Right ventricle myocardium inferior (tissue), 1 donor: ENCODE data around the gene OSBPL2. TPM values are rescaled to one million over a fixed set of nuclear protein-coding genes. Genes with fewer than 3 reads are reported as not detected.

Source experiments
- ATAC-seq: fragments of 200-7000 bp; cut with Tn5 transposase; one replicate; pipeline ENCODE4 v1.9.1; 2020; ENCODE audit warnings: mild to moderate bottlenecking, moderate library complexity
- DNase-seq: peaks from one replicate; pipeline ENCODE4 v3.0.0; 2021; ENCODE audit errors: missing footprints
- intact Hi-C: fragments of 100-400 bp; cut with DNase I; formaldehyde crosslinking; loops from one replicate; pipeline ENCODE4 v1.11.0; 2022
- total RNA-seq: library from RNA; stranded (reverse); fragmentation: NEBNext Ultra II Directional; extraction: Animal tissue kit (Norgen Biotek cat#: 25700); gene quantifications from one replicate; pipeline ENCODE4 v1.2.1, GENCODE V29; 2021
- donor health status: DM: no; HTN: yes; CAD: no; lungs with severe emphysema.

OSBPL2 gene
- total RNA-seq, 1 donor from 2014 or later = 59.5 TPM

DNA sequence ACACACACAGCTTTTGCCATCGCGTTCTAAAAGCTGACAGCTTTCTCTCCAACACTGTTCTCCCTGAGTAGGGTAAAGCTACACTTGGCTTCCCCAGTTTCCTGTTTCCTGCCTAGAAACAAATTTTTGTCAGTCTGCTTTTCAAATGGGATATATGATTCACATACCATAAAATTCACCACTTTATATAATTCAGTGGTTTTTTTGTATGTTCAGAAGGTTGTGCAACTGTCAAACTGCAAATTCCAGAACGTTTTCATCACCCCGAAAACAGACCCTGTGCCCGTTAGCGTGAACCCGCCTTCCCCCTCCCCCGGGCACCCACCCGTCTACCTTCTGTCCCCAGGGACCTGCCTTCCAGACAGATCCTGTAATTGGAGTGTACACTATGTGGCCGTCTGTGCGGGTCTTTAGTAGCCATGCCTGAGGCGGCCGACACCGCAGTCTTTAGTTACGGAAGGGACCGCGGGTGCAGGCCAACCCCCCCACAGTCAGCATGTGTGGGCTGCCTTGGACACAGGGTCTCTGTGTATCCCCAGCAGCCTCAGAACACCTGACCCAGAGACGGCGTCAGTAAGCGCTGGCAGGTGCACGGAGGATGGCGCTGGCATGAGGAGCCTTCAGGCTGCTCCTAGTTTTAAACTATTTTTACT is 34.8 kb upstream of the OSBPL2 start:
- ATAC-seq = no peak
- intact Hi-C loops = no loop called here
- DNase-seq = peak; percentile 41

DNA sequence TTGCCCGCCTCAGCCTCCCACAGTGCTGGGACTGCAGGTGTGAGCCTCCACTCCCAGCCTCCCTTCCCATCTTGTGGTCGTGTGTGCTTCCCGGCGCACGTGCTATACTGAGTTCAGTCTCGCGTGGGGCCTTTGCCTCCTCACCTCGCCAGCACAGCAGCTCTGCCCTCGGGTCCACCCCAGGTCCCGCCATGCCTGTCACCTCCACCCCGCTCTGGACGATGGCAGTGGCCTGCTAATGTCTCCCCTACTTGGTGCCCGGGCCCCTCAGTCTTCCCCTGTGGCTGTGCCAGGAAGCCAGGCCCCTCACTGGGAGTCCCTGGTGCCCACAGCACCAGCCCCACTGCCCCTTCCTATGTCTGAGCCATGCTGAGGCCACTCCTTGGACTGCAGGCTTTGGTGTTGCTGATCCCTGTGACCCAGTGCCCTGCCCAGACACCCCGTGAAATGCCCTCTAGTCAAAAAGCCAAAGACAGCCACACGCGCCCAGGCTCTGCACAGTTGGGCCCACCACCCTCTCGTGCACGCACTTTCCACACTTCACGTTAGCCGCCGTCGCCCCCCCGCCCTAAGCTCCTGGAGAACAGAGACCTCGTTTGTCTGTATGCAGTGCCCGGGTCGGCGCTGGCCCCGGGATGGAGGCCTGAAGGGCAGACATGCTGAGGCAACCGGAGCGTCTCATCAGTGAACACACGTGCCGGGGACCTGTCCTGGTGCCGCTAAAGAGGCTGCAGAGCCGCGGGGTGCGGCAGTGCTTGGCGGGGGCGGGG is 32.5 kb upstream of the OSBPL2 start:
- intact Hi-C loops = no loop called here
- DNase-seq = peak; percentile 60
- ATAC-seq = no peak

DNA sequence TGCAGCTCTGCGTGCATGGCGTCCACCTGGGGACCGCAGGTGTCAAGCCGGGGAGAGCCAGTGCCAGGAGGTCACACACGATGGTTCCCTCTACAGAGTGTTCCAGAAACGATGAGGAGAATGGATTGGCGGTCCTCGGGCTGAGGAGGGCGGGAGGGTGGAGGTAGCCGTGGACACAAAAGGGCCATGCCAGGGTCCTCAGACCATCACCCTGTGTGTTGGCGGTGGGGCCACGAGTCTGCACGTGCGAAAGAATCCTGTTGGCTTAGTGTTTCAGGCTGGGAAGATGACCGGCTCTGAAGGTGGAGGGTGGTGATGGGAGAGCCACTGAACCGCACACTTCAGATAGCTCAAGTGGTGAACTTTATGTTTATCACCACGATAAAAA is 31.9 kb upstream of the OSBPL2 start:
- DNase-seq = peak; percentile 25
- no peak for ATAC-seq
- intact Hi-C loops = no loop called here

DNA sequence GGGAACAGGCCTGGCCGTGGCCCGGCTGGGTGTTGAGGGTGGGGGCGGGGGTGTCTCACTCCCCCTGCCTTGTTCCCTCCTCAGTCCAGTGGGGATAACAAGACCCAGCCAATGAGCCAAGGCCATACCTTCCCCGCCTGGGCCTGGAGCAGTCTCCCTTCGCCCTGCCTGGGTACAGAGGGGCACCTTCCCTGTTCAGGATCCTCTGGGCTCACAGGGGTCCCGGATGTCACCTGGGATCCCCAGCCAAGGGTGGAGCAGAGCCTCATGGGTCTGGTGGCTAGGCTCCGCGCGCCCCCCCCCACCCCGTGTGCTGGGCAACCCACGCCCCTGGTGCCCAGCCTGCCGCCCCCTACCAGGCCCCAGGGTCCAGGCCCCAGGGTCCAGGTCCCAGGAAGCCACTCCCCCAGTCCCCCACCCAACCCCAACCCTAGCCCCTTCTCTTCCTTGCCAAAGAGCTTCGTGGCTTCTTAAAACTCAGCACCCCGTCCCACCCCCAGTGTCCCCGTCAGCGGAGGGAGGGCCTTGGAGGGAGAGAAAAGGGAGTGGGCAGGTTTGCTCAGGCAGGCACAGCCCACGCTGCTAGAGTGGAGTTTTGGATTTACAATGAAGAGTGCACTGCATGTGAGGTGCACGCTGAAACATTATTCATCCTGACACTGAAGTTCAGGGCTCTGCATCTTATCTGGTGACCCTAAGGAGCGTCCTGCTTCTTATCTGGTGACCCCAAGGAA is 30.1 kb upstream of the OSBPL2 start:
- DNase-seq (peak; percentile 17), ATAC-seq (no peak)
- intact Hi-C loops = no loop called here

DNA sequence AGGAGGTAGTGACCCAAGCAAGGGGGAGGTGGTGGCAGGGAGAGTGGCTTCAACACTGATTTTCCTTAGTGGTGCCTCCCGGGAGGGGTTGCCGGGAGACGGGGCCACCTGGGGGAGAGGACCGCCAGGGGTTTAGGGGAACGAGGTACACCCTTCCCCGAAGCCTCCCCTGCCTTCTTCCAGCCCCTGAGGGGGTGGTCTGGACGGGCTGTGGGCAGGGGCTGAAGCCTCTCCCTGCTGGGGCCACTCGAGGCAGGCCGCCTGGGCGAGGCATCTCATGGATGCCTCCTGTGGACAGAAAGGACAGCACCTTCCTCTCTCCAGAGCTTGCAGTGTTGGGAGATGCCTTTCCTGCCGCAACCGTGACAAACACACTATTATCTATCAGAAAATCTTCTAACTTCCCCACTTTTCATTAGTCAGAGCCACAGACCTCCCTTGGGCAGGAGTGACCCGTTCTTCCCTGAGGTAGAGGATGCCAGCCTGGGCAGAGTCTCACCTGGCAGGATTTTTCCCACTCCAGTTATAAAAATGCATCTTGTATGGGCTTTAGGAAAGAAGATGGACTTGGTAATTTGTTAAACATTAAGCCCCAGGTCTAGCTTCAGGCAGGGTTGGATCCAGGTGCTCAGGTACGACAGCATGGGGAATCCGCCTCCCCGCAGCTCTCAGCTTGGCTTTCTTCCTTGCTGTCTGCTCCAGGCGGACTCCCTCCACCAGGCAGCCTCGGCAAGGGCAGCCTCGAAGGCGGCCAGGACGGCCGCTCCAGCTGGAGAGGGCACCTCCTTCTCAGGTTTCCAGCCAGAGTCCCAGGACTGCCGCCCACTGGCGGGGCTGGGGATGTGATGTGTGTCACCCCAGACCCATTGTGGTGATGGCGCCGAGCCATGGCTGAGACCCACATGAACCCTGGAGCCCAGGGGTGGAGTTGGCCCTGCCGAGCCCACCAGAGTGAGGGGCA is 29.2 kb upstream of the OSBPL2 start:
- ATAC-seq (no peak), DNase-seq (peak; percentile 52)
- intact Hi-C loops = no loop called here

DNA sequence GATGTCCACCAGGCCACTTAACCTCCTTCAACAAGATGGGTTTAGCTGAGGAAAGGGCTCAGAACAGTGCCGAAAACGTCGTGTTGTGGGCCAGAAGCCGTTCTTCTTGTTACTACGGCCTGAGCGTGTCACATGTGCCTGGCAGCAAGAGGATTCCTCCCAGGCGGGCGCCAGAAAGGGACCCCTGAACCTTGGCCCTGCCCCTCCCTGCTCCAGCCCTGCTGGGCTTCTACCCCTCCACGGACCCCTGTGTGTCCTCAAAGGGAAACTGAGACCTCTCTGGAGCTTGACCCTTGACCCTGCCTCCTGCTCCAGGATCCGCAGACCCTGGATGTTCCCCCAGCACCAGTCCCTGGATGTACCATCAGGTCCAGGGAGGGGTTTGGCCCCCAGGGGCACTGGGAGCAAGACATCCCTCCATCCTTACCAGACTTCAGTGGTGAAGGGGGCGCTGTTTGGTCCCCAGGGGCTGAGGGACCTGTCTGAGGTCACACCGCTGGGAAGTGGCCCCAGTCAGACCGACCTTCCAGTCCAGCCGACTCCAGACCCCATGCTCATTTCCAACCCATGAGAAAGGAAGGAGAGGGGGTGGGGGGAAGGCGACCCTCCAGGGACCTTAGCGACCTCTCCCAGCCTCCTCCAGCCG is 28.3 kb upstream of the OSBPL2 start:
- DNase-seq = peak; percentile 25
- no peak for ATAC-seq
- intact Hi-C loops = no loop called here

DNA sequence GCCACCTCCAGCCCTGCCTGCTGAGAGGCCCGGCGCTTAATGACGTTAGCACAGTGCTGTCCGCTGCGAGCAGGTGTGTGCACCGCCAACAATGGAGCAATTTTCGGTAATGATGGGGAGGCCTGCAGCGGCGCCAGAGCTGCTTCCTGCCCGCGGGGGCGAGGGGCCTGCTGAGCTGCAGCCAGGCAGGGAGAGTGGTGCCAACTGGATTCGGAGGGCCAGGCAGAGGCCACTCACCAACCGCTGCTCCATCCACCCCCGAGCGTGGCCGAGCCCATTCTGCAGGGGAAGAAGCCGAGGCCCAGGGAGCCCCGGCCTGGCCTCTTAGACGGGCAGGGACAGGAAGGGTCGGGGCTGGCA is 27.8 kb upstream of the OSBPL2 start:
- intact Hi-C loops = no loop called here
- ATAC-seq (no peak), DNase-seq (no peak)

DNA sequence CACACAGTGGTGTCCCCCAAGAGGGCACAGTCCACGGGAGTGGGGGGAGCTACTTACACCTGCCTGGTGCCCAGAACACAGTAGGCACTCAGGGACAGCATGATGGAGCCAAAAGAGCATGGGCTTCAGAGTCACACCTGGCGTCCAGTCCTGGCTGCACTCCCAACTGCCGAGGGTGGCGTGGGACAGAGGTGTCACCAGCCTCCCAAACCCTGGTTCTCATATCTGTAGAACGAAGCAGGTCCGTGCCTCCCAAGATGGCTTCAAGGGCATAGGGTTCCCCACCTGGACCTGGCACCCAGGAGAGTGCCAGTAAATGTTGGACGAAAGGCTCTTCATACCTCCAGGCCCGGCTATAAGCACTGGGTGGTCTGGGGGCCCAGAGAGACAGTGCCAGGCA is 27.1 kb upstream of the OSBPL2 start:
- intact Hi-C loops = no loop called here
- ATAC-seq (no peak), DNase-seq (peak; percentile 5)

DNA sequence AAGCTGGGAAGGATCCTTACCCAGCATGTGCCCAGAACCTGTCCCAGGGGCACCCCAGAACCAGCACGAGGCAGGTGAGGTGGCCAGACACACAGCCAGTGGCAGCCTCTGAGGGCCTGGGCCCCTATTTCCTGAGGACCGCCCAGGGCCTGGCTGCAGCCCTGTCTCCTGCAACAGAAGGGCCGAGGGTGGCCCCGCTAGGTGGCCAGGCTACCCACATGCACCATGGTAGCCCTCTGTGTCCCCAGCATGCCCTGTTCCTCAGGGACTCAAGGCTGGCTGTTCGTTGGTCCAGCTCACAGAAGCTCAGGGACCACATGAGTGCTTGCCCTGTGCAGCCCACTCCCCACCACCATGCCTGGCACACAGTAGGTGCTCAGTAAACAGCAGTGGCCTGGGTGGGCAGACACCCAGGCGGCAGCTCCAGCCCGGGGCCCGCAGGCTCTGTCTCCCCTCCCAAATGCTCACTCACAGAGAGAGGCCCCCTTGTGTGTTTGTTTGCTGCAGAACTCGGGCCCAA is 26.5 kb upstream of the OSBPL2 start:
- DNase-seq = peak; percentile 20
- intact Hi-C loops = no loop called here

DNA sequence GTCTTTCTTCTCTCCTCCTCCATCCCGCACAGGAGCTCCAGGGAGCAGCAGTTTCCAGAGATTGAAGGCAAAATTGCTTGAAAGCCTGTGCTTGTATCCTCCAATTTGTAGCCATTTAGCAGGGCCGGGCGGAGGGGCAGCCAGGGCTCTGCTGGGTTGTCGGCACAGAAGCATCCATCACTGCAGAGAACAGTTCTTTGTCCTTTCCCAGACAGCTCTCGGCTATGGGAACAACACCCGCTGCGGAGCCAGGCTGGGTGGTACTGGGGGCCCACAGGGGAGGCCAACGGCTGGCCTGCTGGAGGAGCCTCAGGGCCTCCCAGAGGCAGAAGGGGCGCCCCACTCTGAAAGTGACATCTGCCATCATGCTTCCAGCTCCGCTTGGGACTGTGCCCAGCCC is 26.0 kb upstream of the OSBPL2 start:
- peak; percentile 28 for DNase-seq
- no peak for ATAC-seq
- intact Hi-C loops = no loop called here

More for the DNA sequence above, 26.5 kb upstream of the OSBPL2 start:
- ATAC-seq = no peak

DNA sequence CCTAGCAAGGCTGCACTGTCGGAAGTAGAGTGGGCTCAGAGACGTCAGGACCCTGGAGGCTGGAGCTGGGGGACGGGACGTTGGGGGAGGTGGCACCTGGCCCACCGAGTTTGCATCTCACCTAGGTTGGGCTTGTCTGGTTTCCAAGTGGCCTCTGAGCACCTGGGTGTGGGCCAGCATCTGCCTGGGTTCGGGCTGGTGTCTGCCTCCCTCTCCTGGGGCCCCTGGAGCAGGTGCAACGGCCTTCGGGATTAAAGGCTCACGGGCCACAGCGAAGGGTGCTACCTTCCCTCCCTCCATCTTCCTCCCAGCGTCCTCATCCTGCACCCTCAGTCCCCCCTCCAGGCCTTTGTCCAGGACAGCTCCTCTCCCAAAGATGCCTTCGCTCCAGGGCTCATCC is 24.3 kb upstream of the OSBPL2 start:
- no peak for ATAC-seq
- intact Hi-C loops = no loop called here

DNA sequence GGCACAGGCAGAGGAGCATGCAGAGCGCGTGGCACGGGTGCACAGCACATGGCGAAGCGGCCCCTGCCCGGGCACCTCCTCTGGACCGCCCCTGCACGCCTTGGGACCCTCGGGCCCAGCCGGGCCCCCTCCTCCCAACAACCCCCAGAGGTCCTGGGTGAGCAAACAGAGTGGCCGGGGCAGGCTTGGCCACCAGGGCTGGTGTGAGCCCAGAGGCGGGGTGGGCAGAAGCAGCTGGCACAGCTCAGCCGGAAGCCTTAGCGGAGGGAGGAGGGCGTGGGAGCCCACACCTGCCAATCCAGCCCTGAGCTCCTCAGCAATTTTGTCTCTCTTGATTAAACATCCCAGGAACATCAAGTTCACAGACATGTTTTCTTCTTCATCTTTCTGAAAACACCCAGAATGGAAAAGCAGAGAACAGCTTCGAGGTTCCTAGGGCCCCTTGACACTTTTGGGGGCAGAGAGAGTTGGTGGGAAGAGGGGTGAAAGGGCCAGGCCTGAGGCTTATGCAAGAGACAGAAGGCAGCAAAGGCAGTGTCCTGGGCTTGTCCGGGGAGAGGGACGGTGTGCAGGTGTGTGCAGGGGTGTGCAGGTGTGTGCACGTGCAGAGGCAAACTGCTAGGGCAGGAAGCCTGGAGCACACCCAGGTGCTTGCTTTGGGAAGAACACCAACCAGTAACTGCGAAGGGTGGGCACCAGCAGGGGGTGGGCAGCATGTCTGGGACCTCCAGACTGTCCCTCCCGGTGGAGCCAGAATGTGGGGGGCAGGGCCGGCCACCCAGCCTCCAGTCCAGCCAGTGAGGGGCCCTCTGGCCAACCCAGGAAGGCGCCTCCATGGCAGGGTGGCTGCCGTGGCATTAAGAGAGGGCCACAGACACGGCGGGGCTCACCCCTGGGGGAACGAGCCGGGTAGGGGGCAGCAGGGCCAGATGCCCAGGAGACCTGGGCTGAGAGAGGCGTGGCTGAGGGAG is 23.0 kb upstream of the OSBPL2 start:
- no peak for ATAC-seq
- DNase-seq = no peak
- intact Hi-C loops = no loop called here

More for the DNA sequence above, 24.3 kb upstream of the OSBPL2 start:
- no peak for DNase-seq

DNA sequence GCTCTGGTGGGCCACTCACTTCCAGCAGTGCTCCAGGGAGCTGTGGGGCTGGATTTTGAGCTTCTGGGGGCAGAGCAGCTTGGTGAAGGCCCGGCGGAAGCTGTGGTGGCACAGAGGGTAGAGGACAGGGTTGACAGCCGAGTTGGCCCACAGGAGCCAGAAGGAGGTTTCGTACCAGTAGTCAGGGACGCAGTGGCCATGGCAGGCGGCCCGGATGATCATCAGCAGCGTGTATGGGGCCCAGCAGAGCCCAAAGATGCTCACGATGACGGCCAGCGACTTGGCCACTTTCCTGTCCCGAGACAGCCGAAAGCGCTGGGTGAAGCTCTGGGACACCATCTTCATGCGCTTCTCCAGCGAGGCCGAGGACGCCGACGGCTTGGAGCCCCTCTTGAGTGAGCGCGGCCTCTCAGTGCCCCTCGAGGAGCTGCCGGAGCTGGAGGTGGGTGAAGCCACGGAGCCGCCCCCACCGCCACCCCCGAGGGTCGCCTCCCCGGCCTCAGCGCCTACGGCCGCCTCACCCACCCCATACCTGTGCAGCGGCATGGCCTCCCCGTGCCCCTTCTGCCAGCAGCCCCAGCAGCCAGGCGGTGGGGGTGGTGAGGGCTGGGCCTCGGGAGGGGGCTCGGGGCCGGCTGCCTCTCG is 22.2 kb upstream of the OSBPL2 start:
- ATAC-seq (no peak), DNase-seq (no peak)
- intact Hi-C loops = no loop called here

DNA sequence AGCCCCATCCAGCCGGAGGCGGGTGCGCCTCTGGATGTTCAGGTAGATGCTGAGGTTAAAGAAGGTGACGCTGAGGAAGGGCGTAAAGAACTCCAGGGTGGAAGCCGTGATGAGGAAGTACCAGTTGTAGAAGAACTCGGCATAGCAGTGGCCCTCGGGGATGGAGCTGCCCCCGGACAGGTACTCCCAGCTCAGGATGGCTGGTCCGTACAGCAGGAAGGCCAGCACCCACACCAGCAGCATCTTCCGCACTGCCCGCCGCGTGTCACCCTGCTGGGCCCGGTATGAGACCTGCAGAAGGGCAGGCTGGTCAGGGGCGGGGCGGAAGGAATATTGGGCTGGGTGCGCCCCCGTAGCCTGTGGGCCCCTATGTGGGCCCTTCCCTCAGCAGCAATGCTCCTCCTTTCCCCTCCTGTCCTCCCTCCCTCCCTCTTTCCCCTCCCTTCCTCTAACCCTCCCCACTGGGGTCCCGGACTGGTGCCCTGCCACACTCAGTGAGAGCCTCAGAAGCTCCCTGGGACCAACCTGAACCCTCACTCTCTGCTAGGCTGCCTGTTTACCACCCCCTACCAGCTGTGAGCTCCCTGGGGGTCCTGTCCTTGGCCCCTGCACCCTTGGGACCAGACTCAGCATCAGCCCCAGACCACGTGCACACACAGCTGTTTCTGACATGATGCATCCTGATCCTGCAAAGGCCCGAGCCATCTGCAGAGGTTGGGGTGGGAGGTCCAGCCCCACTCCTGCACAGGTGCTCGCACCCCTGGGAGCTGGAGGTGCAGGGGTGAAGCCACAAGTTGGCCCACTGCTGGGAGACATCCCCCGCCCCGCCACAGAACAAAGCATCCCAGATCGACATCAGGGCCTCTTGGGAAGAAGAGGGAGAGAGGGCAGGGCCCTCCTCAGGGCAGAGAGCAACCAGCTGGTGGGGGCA is 21.4 kb upstream of the OSBPL2 start:
- intact Hi-C loops = no loop called here
- ATAC-seq (no peak), DNase-seq (no peak)

DNA sequence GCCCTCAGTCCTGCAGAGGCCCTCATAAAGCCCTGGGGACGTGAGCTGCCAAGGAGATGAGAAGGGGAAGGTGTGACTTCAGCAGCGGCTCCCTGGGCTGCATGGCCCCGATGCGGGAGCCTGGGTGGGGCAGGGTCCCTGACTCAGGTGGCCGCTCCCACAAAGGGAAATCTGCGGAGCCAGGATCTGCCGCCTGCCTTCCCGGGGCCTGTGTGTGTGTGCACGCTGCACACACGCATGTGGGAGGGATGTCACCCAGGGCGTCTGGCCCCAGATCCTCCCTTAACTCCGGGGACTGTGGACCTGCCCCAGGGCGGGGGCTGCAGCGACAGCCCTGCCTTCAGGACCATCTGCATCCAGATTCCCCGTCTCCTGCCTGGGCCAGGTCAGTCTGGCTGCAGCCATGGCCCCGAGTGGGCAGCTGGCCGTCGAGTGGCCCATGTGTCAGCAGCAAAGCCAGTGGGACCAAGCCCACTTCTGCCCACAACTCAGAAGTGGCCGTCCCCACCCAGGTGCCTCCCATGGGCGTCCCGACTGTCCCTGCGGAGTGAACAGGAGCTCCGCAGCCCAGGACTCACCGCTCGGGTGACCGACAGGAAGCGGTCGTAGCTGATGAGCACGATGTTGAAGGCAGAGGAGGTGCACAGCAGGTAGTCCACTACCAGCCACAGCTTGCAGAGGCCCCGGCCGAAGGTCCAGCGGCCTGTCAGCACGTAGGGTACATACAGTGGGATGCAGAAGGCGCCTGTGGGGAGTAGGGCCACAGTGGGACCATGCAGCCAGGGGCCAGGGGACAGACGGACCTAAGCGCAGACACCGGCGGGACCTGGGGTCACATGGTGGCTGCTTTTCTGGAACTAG is 20.2 kb upstream of the OSBPL2 start:
- ATAC-seq (no peak), DNase-seq (no peak)
- intact Hi-C loops = no loop called here
